Measurements from ENCODE around the gene LHFPL6.

GRCh38 chr13:39378306-39378705, 224.7 kb downstream of the LHFPL6 start:
- TF ChIP-seq, protein P1, sequence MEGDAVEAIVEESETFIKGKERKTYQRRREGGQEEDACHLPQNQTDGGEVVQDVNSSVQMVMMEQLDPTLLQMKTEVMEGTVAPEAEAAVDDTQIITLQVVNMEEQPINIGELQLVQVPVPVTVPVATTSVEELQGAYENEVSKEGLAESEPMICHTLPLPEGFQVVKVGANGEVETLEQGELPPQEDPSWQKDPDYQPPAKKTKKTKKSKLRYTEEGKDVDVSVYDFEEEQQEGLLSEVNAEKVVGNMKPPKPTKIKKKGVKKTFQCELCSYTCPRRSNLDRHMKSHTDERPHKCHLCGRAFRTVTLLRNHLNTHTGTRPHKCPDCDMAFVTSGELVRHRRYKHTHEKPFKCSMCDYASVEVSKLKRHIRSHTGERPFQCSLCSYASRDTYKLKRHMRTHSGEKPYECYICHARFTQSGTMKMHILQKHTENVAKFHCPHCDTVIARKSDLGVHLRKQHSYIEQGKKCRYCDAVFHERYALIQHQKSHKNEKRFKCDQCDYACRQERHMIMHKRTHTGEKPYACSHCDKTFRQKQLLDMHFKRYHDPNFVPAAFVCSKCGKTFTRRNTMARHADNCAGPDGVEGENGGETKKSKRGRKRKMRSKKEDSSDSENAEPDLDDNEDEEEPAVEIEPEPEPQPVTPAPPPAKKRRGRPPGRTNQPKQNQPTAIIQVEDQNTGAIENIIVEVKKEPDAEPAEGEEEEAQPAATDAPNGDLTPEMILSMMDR (IDR thresholded peaks at IDR 0.05), result no peak
- no peak for TF ChIP-seq POLR2A (IDR thresholded peaks at IDR 0.05)

All from esophagus squamous epithelium (tissue), 4 donors.